Measurements from ENCODE around the gene MEGF11. TPM values are rescaled to one million over a fixed set of nuclear protein-coding genes. Genes with fewer than 3 reads are reported as not detected.

The MEGF11 gene
- total and polyA plus RNA-seq, 7 donors, result 0.04 to 0.05 TPM; not detected in 5

GRCh38 chr15:66130496-66131034 is 123.0 kb downstream of the MEGF11 start:
- peaks cover 0 to 3% (median 0%) of the 10 kb centered on the region in 3 donors for H3K27me3 ChIP-seq (ENCODE audit: insufficient read depth in 3 of 3, low read length in 2 of 3)
- intact Hi-C loops (cut with DNase I), result no loop called here
- ATAC-seq, result no peak
- 59 to 70% (median 62%) methylated on average over 3 of the region's 3 CpGs for WGBS, 3 donors
- H3K27ac ChIP-seq, result no peak overlapping the region
- no peaks in the 10 kb centered on the region for H3K4me1 ChIP-seq
- no peak for DNase-seq
- H3K9me3 ChIP-seq, result no peaks in the 10 kb centered on the region
- no peak for TF ChIP-seq CTCF (IDR thresholded peaks at IDR 0.05)
- no peaks in the 10 kb centered on the region for H3K36me3 ChIP-seq (ENCODE audit: insufficient read depth in 1 of 2, low read depth in 1 of 2)
- H3K4me3 ChIP-seq, result no peak overlapping the region

- Histone ChIP-seq H3K9me3 (no peaks in the 10 kb centered on the region), H3K4me1 (no peaks in the 10 kb centered on the region), H3K36me3 (ENCODE audit: insufficient read depth in 1 of 2, low read depth in 1 of 2) (no peaks in the 10 kb centered on the region), H3K27me3 (ENCODE audit: insufficient read depth in 3 of 3, low read length in 2 of 3) (peaks cover 0 to 4% (median 0%) of the 10 kb centered on the region in 3 donors), H3K27ac (no peak overlapping the region), H3K4me3 (no peak overlapping the region)
- 81 to 89% (median 86%) methylated on average over 7 of the region's 7 CpGs for WGBS, 3 donors
- ATAC-seq (no peak), DNase-seq (no peak)
- TF ChIP-seq CTCF (IDR thresholded peaks at IDR 0.05), result no peak
- intact Hi-C loops (cut with DNase I), result no loop called here
Observed at GRCh38 chr15:66129586-66129985, 124.0 kb downstream of the MEGF11 start.

- Histone ChIP-seq H3K4me3 (no peak overlapping the region), H3K4me1 (no peaks in the 10 kb centered on the region), H3K36me3 (ENCODE audit: insufficient read depth in 1 of 2, low read depth in 1 of 2) (no peaks in the 10 kb centered on the region), H3K27ac (no peak overlapping the region), H3K9me3 (no peaks in the 10 kb centered on the region), H3K27me3 (ENCODE audit: insufficient read depth in 3 of 3, low read length in 2 of 3) (peaks cover 0 to 4% (median 0%) of the 10 kb centered on the region in 3 donors)
- no peak for ATAC-seq
- DNase-seq, result no peak
- intact Hi-C loops (cut with DNase I), result no loop called here
- WGBS, 3 donors, result 70 to 74% (median 72%) methylated on average over 8 of the region's 8 CpGs
- no peak for TF ChIP-seq CTCF (IDR thresholded peaks at IDR 0.05)
Observed at GRCh38 chr15:66128116-66128680, 125.4 kb downstream of the MEGF11 start.

GRCh38 chr15:66126456-66126855 is 127.1 kb downstream of the MEGF11 start:
- DNase-seq, result no peak
- H3K4me1 ChIP-seq, result no peaks in the 10 kb centered on the region
- peaks cover 0 to 4% (median 0%) of the 10 kb centered on the region in 3 donors for H3K27me3 ChIP-seq (ENCODE audit: insufficient read depth in 3 of 3, low read length in 2 of 3)
- no peak for TF ChIP-seq CTCF (IDR thresholded peaks at IDR 0.05)
- no peaks in the 10 kb centered on the region for H3K36me3 ChIP-seq (ENCODE audit: insufficient read depth in 1 of 2, low read depth in 1 of 2)
- H3K9me3 ChIP-seq, result no peaks in the 10 kb centered on the region
- no peak overlapping the region for H3K27ac ChIP-seq
- WGBS, 3 donors, result 49 to 51% (median 51%) methylated on average over 5 of the region's 5 CpGs
- ATAC-seq, result no peak
- intact Hi-C loops (cut with DNase I), result no loop called here
- H3K4me3 ChIP-seq, result no peak overlapping the region

- WGBS, 3 donors, result 47 to 62% (median 49%) methylated on average over 6 of the region's 6 CpGs
- Histone ChIP-seq H3K9me3 (no peaks in the 10 kb centered on the region), H3K4me1 (no peaks in the 10 kb centered on the region), H3K4me3 (no peak overlapping the region), H3K27ac (no peak overlapping the region), H3K27me3 (ENCODE audit: insufficient read depth in 3 of 3, low read length in 2 of 3) (peaks cover 0 to 4% (median 0%) of the 10 kb centered on the region in 3 donors), H3K36me3 (ENCODE audit: insufficient read depth in 1 of 2, low read depth in 1 of 2) (no peaks in the 10 kb centered on the region)
- TF ChIP-seq CTCF (IDR thresholded peaks at IDR 0.05), result no peak
- intact Hi-C loops (cut with DNase I), result no loop called here
- no peak for DNase-seq
- ATAC-seq, result no peak
Observed at GRCh38 chr15:66126031-66126441, 127.5 kb downstream of the MEGF11 start.
